ENCODE measurements around the gene SLC66A3.
"Not testable (repeated sequence)": the region's sequence is repeated elsewhere in the genome, so short reads cannot be mapped to it uniquely, and the experiment has no call there.

Gene SLC66A3

GRCh38 chr2:11163439-11164317, 8.4 kb downstream of the SLC66A3 start:
- DNase-seq (ENCODE audit: low read depth in 2 of 2): no peak

DNA sequence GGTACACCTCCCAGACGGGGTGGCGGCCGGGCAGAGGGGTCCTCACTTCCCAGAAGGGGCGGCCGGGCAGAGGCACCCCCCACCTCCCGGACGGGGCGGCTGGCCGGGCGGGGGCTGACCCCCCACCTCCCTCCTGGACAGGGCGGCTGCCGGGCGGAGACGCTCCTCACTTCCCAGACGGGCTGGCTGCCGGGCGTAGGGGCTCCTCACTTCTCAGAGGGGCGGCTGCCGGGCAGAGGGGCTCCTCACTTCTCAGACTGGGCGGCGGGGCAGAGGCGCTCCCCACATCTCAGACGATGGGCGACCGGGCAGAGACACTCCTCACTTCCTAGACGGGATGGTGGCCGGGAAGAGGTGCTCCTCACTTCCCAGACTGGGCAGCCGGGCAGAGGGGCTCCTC, 9.8 kb downstream of the SLC66A3 start:
- DNase-seq (ENCODE audit: low read depth in 2 of 2): not testable (repeated sequence)

DNA sequence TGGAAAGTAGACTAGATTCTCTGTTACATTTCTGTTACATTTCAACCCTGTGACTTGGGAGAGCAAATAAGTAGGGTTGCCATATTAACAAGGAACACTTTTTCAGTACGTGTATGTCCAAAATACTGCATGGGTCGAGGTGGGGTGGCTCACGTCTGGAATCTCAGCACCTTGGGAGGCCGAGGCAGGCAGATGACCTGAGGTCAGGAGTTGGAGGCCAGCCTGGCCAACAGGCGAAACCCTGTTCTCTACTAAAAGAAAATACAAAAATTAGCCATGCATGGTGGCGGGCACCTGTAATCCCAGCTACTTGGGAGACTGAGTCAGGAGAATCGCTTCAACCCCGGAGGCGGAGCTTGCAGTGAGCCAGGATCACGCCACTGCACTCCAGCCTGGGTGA, 11.2 kb downstream of the SLC66A3 start:
- DNase-seq (ENCODE audit: low read depth in 2 of 2): no peak

GRCh38 chr2:11168488-11168887, 13.2 kb downstream of the SLC66A3 start:
- no peak for DNase-seq (ENCODE audit: low read depth in 2 of 2)

GRCh38 chr2:11169333-11169732, 14.1 kb downstream of the SLC66A3 start:
- no peak for DNase-seq (ENCODE audit: low read depth in 2 of 2)

DNA sequence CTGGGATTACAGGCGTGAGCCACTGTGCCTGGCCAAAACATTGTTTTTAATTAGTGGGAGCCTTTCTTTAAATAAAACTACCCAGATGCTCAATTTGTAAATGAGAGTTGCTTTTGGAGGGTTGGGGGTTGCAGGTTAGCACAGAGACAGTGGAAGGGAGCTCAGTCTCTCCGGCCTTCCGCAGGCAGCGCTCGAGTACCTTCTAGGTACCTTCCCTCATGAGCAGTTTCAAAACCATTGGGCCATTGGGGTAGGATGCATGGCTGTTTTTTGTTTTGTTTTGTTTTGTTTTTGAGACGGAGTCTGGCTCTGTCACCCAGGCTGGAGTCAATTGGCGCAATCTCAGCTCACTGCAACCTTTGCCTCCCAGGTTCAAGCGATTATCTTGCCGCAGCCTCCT, 19.0 kb downstream of the SLC66A3 start:
- no peak for DNase-seq (ENCODE audit: low read depth in 2 of 2)

DNA sequence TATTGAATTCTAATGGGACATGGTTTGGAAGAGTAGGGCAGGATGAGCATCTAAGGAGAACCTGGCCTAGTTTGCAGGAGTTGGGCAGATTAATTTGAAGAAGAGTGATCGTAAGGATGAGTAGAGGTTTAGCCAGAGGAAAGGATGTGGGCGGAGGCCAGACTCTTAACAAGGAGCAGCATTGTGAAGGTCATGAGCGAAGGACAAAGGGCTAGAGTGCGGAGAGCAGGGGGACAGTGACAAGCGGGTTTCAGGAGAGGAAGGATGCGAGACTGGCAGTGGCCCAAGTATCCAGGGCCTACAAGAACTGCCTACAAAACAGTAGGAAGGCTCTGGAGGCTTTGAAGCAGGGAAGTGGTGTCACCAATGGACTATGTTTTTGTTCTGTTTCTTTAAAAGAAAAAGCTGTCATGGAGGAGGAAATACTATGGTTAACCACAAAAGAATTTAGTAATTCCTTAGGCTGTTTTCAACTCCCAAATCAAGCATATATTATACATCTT, 20.1 kb downstream of the SLC66A3 start:
- DNase-seq (ENCODE audit: low read depth in 2 of 2): no peak

GRCh38 chr2:11177871-11178690, 22.8 kb downstream of the SLC66A3 start:
- no peak for DNase-seq (ENCODE audit: low read depth in 2 of 2)

DNA sequence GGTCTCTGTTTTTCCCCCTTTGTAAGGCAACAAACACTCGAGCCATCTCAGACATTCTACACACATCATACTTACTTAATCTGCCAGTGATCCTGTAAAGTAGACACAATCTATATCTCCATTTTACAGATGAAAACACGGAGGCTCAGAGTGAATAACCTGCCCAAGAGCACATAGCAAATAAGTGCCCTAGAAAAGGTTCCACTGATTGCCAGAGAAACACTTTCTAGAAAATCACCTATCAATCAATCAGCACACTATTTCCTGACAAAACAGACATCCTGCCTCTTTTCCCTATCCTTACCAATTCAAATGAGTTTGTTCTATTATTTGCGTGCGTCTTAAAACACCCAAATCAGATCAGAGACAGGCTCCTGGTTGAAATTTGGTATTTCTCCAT, 23.9 kb downstream of the SLC66A3 start:
- DNase-seq (ENCODE audit: low read depth in 2 of 2): no peak

GRCh38 chr2:11179899-11180298, 24.6 kb downstream of the SLC66A3 start:
- no peak for DNase-seq (ENCODE audit: low read depth in 2 of 2)

- no peak for DNase-seq (ENCODE audit: low read depth in 2 of 2)
Measured at GRCh38 chr2:11180653-11181052, 25.4 kb downstream of the SLC66A3 start.

- DNase-seq (ENCODE audit: low read depth in 2 of 2): no peak
Measured at GRCh38 chr2:11182951-11183350, 27.7 kb downstream of the SLC66A3 start.

DNA sequence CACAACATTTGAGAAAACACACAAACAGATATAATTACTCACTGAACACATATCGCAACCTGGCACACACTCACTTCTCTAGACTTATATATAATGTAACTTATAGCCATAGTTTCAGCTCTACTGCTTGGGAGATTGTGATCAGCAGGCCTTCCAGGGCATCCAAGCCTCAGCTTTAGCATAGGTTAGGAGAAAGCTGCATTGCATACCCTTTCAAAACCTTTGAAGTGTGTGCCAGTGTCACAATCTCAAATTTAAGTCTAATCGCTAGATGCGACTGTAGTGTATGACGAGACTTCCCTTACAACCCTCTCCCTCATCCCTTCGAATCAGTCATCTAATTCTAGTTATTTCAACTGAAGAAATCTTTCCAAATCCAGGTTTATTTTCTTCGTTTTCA, 30.9 kb downstream of the SLC66A3 start:
- no peak for DNase-seq (ENCODE audit: low read depth in 2 of 2)

- DNase-seq (ENCODE audit: low read depth in 2 of 2): no peak
Measured at GRCh38 chr2:11187083-11187619, 31.9 kb downstream of the SLC66A3 start.

GRCh38 chr2:11187731-11188130, 32.5 kb downstream of the SLC66A3 start:
- DNase-seq (ENCODE audit: low read depth in 2 of 2): no peak

DNA sequence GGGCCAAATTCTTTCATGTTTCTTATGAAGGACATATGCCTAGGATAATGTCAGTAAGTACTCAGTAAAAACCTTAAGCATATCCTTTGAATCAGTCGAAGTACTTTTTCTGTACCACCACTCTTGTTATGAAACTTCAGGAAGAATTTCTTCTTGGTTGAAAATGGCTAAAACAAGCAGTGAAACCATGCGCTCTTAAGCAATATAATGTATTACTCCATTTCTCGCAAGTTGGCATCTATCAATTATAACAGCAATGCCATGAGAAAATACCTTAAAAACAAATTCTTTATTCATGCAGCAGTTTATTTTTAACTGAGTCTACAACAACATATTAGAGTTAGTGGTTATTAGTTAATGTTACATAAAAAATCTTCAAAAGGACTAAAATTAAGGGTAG, 41.0 kb downstream of the SLC66A3 start:
- DNase-seq (ENCODE audit: low read depth in 2 of 2): no peak

- DNase-seq (ENCODE audit: low read depth in 2 of 2): no peak
Measured at GRCh38 chr2:11200651-11201050, 45.4 kb downstream of the SLC66A3 start.

GRCh38 chr2:11201969-11202368, 46.7 kb downstream of the SLC66A3 start:
- no peak for DNase-seq (ENCODE audit: low read depth in 2 of 2)

GRCh38 chr2:11203480-11203879, 48.2 kb downstream of the SLC66A3 start:
- no peak for DNase-seq (ENCODE audit: low read depth in 2 of 2)

GRCh38 chr2:11208083-11208482, 52.8 kb downstream of the SLC66A3 start:
- DNase-seq (ENCODE audit: low read depth in 2 of 2): no peak

DNA sequence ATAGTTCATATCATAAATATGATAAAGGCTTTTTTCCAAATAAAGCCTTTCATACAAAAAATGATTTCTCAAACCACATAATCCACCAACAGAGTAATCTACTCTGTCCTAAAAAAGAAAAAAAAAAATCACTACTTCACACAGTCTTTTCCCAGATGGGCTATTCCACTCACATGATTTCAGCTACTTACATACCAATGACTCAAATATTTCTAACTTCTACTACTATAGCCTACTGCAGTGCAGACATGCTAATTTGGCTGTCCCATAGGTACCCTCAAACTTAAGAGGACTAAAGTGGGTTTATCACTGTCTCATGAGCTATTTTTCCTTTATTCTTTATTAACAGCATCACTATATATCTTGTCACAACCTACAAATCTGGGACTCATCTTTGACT, 57.4 kb downstream of the SLC66A3 start:
- DNase-seq (ENCODE audit: low read depth in 2 of 2): no peak

DNA sequence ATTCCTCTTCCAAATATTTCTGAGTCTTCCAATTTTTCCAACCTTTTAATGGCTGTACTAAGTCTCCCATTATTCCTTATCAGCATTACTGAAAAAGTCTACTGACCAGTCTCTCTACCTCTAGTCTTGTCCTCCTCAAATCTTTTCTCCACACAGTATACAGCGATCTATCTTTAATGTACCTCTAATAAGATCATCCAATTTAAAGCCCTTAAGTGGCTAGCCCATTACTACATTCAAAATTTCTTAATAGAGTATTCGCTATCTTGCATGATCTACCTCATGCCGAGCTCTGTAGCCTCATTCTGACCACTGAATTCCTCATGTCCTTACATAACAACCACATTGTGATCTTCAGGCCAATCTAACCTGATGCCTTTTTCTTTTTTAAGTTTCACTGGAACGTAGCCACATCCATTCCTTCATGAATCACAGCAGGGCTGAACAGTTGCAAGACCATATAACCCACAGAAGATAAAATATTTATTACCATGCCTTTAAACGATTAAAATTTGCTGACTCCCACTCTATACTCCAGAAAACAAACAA, 57.9 kb downstream of the SLC66A3 start:
- no peak for DNase-seq (ENCODE audit: low read depth in 2 of 2)

Measured in stimulated activated CD4-positive, alpha-beta T cell treated with anti-CD3 and anti-CD28 coated beads, Interleukin-1b, Interleukin-23, amount 100 ng/mL, for 4 hours (primary cell).